HL-60 (cell line): ENCODE results near the gene CETP.

Experiments used
- DNase-seq, 2 experiments: peaks; one replicate each; pipeline ENCODE4 v3.0.0-alpha.2; 2010 to 2020; ENCODE audit warnings: low read depth in 1 of 2, low spot score in 1 of 2
- H3K27ac ChIP-seq: fragments of 250-450 bp; sonication (Bioruptor Pico); replicated peaks from 2 replicates; pipeline ENCODE4 v1.5.1; 2020; ENCODE audit warnings: mild to moderate bottlenecking, moderate library complexity
- H3K27me3 ChIP-seq: fragments of 250-450 bp; sonication (Bioruptor Pico); 2 replicates; pipeline ENCODE4 v1.5.1; 2021; ENCODE audit warnings: mild to moderate bottlenecking, moderate library complexity; ENCODE audit not compliant: insufficient read depth, poor library complexity, severe bottlenecking
- H3K4me3 ChIP-seq: replicated peaks from 2 replicates; pipeline ENCODE4 v1.5.1; 2011; ENCODE audit warnings: mild to moderate bottlenecking, control low read depth, low read length; ENCODE audit not compliant: insufficient read depth
- GABPA ChIP-seq: IDR thresholded peaks from 2 replicates; pipeline ENCODE4 v1.6.1; 2012; ENCODE audit warnings: low read depth
- POLR2AphosphoS5 ChIP-seq: IDR thresholded peaks from 2 replicates; pipeline ENCODE4 v1.6.1; 2012; ENCODE audit warnings: low read depth
- SPI1 ChIP-seq: IDR thresholded peaks from 2 replicates; pipeline ENCODE4 v1.6.1; 2012; ENCODE audit warnings: low read depth, mild to moderate bottlenecking, borderline replicate concordance
- TF ChIP-seq, protein P1 (sequence below): IDR thresholded peaks from one replicate; pipeline ENCODE4 v1.5.1; 2011; ENCODE audit warnings: low read length, control low read depth, inconsistent platforms; ENCODE audit not compliant: insufficient read depth
- TF ChIP-seq, protein P2 (sequence below): IDR thresholded peaks from 2 replicates; pipeline ENCODE4 v1.6.1; 2012; ENCODE audit warnings: low read depth; ENCODE audit not compliant: insufficient replicate concordance

Gene CETP

DNA sequence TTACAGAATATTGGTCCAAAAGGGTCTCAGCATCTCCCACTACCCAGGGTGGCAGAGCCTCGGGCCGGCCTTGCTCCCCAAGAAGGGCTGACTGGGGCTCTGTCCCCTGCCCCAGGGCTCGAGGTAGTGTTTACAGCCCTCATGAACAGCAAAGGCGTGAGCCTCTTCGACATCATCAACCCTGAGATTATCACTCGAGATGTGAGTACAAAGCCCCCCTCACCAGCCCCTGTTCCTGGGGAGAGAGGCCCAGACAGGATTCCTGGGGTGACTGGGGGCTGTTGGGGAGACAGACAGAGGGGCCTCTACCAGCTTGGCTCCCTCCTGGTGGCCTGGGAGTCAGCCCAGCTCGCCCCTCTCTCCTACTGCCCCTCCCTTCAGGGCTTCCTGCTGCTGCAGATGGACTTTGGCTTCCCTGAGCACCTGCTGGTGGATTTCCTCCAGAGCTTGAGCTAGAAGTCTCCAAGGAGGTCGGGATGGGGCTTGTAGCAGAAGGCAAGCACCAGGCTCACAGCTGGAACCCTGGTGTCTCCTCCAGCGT lies 21.5 kb downstream of the CETP start:
- Histone ChIP-seq H3K27me3 (no peaks in the 10 kb centered on the region), H3K27ac (no peak overlapping the region), H3K4me3 (no peak overlapping the region)
- no peak for DNase-seq
- TF ChIP-seq, protein P1, sequence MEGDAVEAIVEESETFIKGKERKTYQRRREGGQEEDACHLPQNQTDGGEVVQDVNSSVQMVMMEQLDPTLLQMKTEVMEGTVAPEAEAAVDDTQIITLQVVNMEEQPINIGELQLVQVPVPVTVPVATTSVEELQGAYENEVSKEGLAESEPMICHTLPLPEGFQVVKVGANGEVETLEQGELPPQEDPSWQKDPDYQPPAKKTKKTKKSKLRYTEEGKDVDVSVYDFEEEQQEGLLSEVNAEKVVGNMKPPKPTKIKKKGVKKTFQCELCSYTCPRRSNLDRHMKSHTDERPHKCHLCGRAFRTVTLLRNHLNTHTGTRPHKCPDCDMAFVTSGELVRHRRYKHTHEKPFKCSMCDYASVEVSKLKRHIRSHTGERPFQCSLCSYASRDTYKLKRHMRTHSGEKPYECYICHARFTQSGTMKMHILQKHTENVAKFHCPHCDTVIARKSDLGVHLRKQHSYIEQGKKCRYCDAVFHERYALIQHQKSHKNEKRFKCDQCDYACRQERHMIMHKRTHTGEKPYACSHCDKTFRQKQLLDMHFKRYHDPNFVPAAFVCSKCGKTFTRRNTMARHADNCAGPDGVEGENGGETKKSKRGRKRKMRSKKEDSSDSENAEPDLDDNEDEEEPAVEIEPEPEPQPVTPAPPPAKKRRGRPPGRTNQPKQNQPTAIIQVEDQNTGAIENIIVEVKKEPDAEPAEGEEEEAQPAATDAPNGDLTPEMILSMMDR, result no peak

DNA sequence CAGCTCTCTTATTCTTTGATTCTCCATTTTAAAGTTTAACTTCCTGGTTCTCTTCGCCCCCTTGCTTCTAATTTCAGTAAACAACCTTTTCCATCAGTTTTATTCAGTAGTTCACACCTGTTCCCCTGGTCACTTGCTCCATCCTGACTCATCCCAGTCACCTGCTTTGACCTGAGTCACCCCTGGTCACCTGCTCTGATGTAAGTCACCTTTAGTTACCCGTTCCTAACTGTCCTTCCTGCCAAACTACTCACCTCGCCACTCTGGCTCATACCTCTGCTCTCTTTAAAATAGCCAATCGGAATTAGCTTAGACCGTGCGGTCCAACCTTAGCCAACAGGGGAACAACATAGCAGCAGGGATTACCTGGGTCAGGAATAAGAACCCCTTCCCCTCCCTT lies 22.9 kb downstream of the CETP start:
- TF ChIP-seq POLR2AphosphoS5 (no peak), SPI1 (no peak), GABPA (no peak)
- TF ChIP-seq, protein P1, result no peak
- TF ChIP-seq, protein P2, sequence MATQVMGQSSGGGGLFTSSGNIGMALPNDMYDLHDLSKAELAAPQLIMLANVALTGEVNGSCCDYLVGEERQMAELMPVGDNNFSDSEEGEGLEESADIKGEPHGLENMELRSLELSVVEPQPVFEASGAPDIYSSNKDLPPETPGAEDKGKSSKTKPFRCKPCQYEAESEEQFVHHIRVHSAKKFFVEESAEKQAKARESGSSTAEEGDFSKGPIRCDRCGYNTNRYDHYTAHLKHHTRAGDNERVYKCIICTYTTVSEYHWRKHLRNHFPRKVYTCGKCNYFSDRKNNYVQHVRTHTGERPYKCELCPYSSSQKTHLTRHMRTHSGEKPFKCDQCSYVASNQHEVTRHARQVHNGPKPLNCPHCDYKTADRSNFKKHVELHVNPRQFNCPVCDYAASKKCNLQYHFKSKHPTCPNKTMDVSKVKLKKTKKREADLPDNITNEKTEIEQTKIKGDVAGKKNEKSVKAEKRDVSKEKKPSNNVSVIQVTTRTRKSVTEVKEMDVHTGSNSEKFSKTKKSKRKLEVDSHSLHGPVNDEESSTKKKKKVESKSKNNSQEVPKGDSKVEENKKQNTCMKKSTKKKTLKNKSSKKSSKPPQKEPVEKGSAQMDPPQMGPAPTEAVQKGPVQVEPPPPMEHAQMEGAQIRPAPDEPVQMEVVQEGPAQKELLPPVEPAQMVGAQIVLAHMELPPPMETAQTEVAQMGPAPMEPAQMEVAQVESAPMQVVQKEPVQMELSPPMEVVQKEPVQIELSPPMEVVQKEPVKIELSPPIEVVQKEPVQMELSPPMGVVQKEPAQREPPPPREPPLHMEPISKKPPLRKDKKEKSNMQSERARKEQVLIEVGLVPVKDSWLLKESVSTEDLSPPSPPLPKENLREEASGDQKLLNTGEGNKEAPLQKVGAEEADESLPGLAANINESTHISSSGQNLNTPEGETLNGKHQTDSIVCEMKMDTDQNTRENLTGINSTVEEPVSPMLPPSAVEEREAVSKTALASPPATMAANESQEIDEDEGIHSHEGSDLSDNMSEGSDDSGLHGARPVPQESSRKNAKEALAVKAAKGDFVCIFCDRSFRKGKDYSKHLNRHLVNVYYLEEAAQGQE, result no peak
- Histone ChIP-seq H3K4me3 (no peak overlapping the region), H3K27me3 (no peaks in the 10 kb centered on the region), H3K27ac (no peak overlapping the region)
- DNase-seq, result no peak

DNA sequence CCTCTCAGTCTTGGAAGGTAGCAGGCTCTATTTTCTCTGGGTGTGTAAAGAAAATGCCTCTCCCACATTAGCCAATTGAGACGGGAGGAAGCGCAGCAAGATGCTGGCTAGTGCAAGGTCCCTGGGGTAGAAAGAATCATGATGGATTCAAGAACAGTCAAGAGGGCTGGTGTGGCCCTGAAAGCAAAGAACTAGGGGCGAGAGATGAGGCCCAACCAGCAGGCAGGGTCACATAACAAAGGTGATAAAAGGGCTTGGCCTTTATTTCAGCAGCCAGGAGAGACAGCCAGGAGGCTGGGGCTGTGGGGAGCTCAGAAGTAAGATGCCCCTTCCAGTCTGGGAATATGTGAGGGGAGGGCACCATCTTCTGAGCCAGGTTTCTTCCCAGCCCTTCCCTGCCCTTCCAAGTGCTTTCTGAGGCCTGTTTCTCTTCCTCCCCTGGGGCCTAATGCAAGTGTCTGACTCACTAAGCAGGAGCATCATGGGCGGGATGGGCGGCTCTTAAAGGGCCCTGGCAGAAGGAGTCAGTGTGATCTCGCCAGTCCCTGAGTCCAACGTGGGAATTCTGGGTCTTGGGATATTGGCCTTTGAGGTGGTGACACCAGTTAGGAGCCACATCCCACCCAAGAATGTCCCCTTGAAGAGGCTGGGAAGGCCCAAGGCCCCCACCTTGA lies 23.7 kb downstream of the CETP start:
- no peak overlapping the region for H3K4me3 ChIP-seq
- no peak for DNase-seq
- H3K27me3 ChIP-seq, result no peaks in the 10 kb centered on the region
- no peak overlapping the region for H3K27ac ChIP-seq
- TF ChIP-seq, protein P1, result no peak
- TF ChIP-seq GABPA (no peak), POLR2AphosphoS5 (no peak), SPI1 (no peak)
- TF ChIP-seq, protein P2, result no peak

DNA sequence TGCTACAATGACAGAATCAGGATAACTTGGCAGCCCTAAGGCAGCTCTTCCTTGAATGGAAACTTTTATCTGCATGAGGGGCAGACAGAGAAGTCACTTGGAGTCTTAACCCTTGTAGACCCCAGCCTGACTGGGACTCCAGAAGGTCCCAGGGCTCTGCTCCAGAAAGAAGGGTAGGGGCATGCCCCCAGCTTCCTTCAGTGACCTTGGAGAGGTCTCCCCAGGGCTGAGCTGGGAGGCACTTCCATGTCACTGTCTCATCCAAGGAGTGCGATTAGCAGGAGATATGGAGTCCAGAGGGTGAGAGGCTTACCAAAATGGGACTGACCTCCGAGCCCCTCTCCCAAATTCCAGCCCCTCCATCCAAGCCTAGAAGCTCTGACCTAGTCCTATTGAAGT lies 24.2 kb downstream of the CETP start:
- DNase-seq, result no peak
- Histone ChIP-seq H3K27me3 (no peaks in the 10 kb centered on the region), H3K4me3 (no peak overlapping the region), H3K27ac (no peak overlapping the region)
- TF ChIP-seq POLR2AphosphoS5 (no peak), SPI1 (no peak), GABPA (no peak)
- TF ChIP-seq, protein P2, result no peak
- TF ChIP-seq, protein P1, result no peak
